Panc1 (cell line): ENCODE measurements around the gene RBL1. TPM values are rescaled to one million over a fixed set of nuclear protein-coding genes. Genes with fewer than 3 reads are reported as not detected.
"Not testable (repeated sequence)": the region's sequence is repeated elsewhere in the genome, so short reads cannot be mapped to it uniquely, and the experiment has no call there.

ENCODE experiments used
- ATAC-seq: fragments of 200-7000 bp; cut with Tn5 transposase; 2 replicates; pipeline ENCODE4 v1.9.1; 2020; ENCODE audit warnings: mild to moderate bottlenecking, moderate library complexity
- BruUV-seq: library from RNA; stranded (reverse); fragments of 400-500 nt; replicated peaks from 2 replicates; lab custom pipeline; 2021; lab: Mats Ljungman, UMichigan
- CTCF ChIA-PET: fragments of 300-600 bp; sonication (Branson Sonifier 250); formaldehyde crosslinking; loops from one replicate; lab custom pipeline; 2022; ENCODE audit warnings: antibody characterized with exemption; lab: Charles Lee
- POLR2A ChIA-PET: fragments of 300-600 bp; sonication (Branson Sonifier 250); formaldehyde crosslinking; loops from one replicate; lab custom pipeline; 2022; ENCODE audit warnings: antibody characterized with exemption; lab: Charles Lee
- DNase-seq: peaks from one replicate; pipeline ENCODE4 v3.0.0-alpha.2; 2010; ENCODE audit warnings: low read depth, low spot score
- H3K27ac ChIP-seq: 2 replicates; pipeline ENCODE4 v1.5.1; 2011; ENCODE audit warnings: mild to moderate bottlenecking, low read length, inconsistent platforms
- H3K27me3 ChIP-seq: fragments of 200-500 bp; sonication (Bioruptor generic); 2 replicates; pipeline ENCODE4 v1.6.0; 2014; ENCODE audit warnings: low read length, inconsistent platforms; ENCODE audit not compliant: control insufficient read depth, insufficient read depth
- H3K36me3 ChIP-seq: fragments of 200-500 bp; sonication (Bioruptor generic); 2 replicates; pipeline ENCODE4 v1.5.1; 2014; ENCODE audit warnings: inconsistent platforms, mild to moderate bottlenecking, low read length, moderate library complexity; ENCODE audit not compliant: control insufficient read depth, insufficient read depth
- H3K4me1 ChIP-seq: 2 replicates; pipeline ENCODE4 v1.5.1; 2011; ENCODE audit warnings: inconsistent platforms, mild to moderate bottlenecking, low read length, moderate library complexity; ENCODE audit not compliant: control insufficient read depth, insufficient read depth
- H3K4me3 ChIP-seq, 2 experiments: 2 replicates each; pipeline ENCODE4 v1.5.1; 2011 to 2012; ENCODE audit warnings: low read depth in 2 of 2, low read length in 2 of 2, mild to moderate bottlenecking in 2 of 2, inconsistent platforms in 1 of 2, moderate library complexity in 1 of 2
- H3K9me3 ChIP-seq: fragments of 200-500 bp; sonication (Bioruptor generic); 2 replicates; pipeline ENCODE4 v1.5.1; 2014; ENCODE audit warnings: low read depth, mild to moderate bottlenecking, inconsistent platforms, low read length, moderate library complexity; ENCODE audit not compliant: control insufficient read depth, insufficient read depth
- CTCF ChIP-seq: fragments of 450-650 bp; IDR thresholded peaks from 2 replicates; pipeline ENCODE4 v1.5.1; 2017; ENCODE audit warnings: mild to moderate bottlenecking
- POLR2AphosphoS5 ChIP-seq: IDR thresholded peaks from 2 replicates; pipeline ENCODE4 v1.6.1; 2012; ENCODE audit warnings: mild to moderate bottlenecking, low read depth, low read length, moderate library complexity
- REST ChIP-seq, 2 experiments: IDR thresholded peaks; 2 replicates each; pipeline ENCODE4 v1.6.1; 2011 to 2012; ENCODE audit warnings: low read depth in 2 of 2, control low read depth in 1 of 2, low read length in 1 of 2, mild to moderate bottlenecking in 1 of 2, moderate library complexity in 1 of 2; ENCODE audit not compliant: insufficient read depth in 1 of 2
- SIN3A ChIP-seq: IDR thresholded peaks from 2 replicates; pipeline ENCODE4 v1.6.1; 2012; ENCODE audit warnings: low read depth, mild to moderate bottlenecking, low read length, moderate library complexity, borderline replicate concordance; ENCODE audit not compliant: insufficient read depth
- TCF7L2 ChIP-seq: IDR thresholded peaks from 2 replicates; pipeline ENCODE4 v1.6.1; 2011; ENCODE audit warnings: mild to moderate bottlenecking, low read depth, low read length, inconsistent platforms
- in situ Hi-C: cut with HindIII; loops from 2 replicates; pipeline ENCODE4 v1.10.0; 2016; ENCODE audit warnings: low sequenced_read_pairs, low pct_unique_long_range_greater_than_20kb
- intact Hi-C: fragments of 100-400 bp; cut with micrococcal nuclease; formaldehyde crosslinking; loops from one replicate; pipeline ENCODE4 v1.10.0; 2022; ENCODE audit not compliant: unreplicated experiment
- total RNA-seq: library from RNA; stranded (reverse); gene quantifications from one replicate; pipeline ENCODE4 v1.2.1, GENCODE V29; 2021; ENCODE audit not compliant: unreplicated experiment

Gene RBL1
- total RNA-seq, 1 experiment from 2014 or later, result 14.0 TPM

DNA sequence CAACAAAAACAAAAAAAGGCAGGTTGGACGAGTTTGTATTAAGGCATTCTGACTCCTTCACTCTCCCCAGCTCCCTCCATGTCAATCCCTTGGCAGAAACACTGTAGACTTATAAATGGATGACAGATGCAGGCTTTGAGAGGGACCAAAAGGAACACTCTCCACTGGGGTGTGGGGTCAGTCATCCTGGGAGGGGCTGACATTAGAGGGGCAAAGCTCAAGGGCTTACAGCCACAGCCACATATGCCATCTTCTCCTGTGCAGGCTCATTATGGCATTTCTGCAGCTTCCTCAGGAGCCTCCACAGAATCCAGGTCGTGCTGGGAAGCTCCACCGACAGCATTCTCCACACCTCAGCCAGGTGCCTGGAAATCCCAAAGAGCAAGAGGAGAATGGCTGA, 33.0 kb upstream of the RBL1 start:
- POLR2A ChIA-PET, result no interaction called here
- H3K9me3 ChIP-seq, result no peaks in the 10 kb centered on the region

GRCh38 chr20:37126290-37126689, 30.5 kb upstream of the RBL1 start:
- CTCF ChIA-PET, H3K36me3 ChIP-seq, POLR2A ChIA-PET, ATAC-seq, H3K4me3 ChIP-seq, H3K9me3 ChIP-seq, H3K4me1 ChIP-seq, H3K27me3 ChIP-seq, intact Hi-C loops, BruUV-seq, H3K27ac ChIP-seq, DNase-seq, in situ Hi-C loops: not testable (repeated sequence)

More for the DNA sequence above, 33.0 kb upstream of the RBL1 start:
- H3K27me3 ChIP-seq, result no peaks in the 10 kb centered on the region; the same call in 1 of the 2 replicates
- no peak for ATAC-seq
- intact Hi-C loops (no loop called here), in situ Hi-C loops (no loop called here)
- H3K36me3 ChIP-seq, result no peaks in the 10 kb centered on the region
- no peak for DNase-seq
- TF ChIP-seq POLR2AphosphoS5, result no peak
- no peak for TF ChIP-seq TCF7L2
- no peak overlapping the region for H3K4me3 ChIP-seq
- no TSS peak for BruUV-seq
- CTCF ChIA-PET, result no interaction called here
- H3K27ac ChIP-seq, result no peak overlapping the region
- no peaks in the 10 kb centered on the region for H3K4me1 ChIP-seq

GRCh38 chr20:37123441-37123840, 27.6 kb upstream of the RBL1 start:
- Histone ChIP-seq H3K27ac (no peak overlapping the region), H3K4me1 (no peaks in the 10 kb centered on the region), H3K36me3 (no peaks in the 10 kb centered on the region), H3K4me3 (no peak overlapping the region), H3K27me3 (no peaks in the 10 kb centered on the region; the same call in 1 of the 2 replicates), H3K9me3 (no peaks in the 10 kb centered on the region)
- TF ChIP-seq POLR2AphosphoS5, result no peak
- TF ChIP-seq TCF7L2, result no peak
- no peak for TF ChIP-seq SIN3A
- no peak for TF ChIP-seq CTCF
- no peak for TF ChIP-seq REST (IDR thresholded peaks at IDR 0.05; ENCODE audit: insufficient read depth in 1 of 2, low read depth in 2 of 2, low read length in 1 of 2)
- DNase-seq (no peak), ATAC-seq (no peak)
- intact Hi-C loops (no loop called here), in situ Hi-C loops (no loop called here)
- BruUV-seq, result no TSS peak
- ChIA-PET CTCF (interaction anchor here (0.6 kb wide), 1 partner anchor 131 kb away, joined by 5 read pairs; no protein-coding TSS in a partner anchor), POLR2A (interaction anchor here (0.6 kb wide), 1 partner anchor 29 kb away, joined by 4 read pairs; no protein-coding TSS in a partner anchor)
